Endothelial cell of umbilical vein (primary cell): ENCODE measurements around the gene PANX1. TPM values are rescaled to one million over a fixed set of nuclear protein-coding genes. Genes with fewer than 3 reads are reported as not detected.

ENCODE experiments used
- BruUV-seq: library from RNA; stranded (reverse); fragments of 400-500 nt; replicated peaks from 2 replicates; lab custom pipeline; 2021; lab: Mats Ljungman, UMichigan
- CTCF ChIA-PET: fragments of 300-600, 350-600 bp; sonication (Branson Sonifier 250); formaldehyde crosslinking; loops from one replicate; lab custom pipeline; 2021; ENCODE audit warnings: antibody characterized with exemption, inconsistent platforms; lab: Charles Lee
- POLR2A ChIA-PET: fragments of 300-600, 350-600 bp; sonication (Branson Sonifier 250); formaldehyde crosslinking; loops from one replicate; lab custom pipeline; 2021; ENCODE audit warnings: antibody characterized with exemption, inconsistent platforms; lab: Charles Lee
- DNase-seq: peaks from one replicate; pipeline ENCODE4 v3.0.0-alpha.2; 2011; ENCODE audit warnings: low read depth, low spot score
- FAIRE-seq: peaks from 2 replicates; lab custom pipeline; 2011; peaks lifted over from hg19 to GRCh38; lab: Jason Lieb, UNC
- H2AFZ ChIP-seq: 2 replicates; pipeline ENCODE4 v1.6.0; 2012; ENCODE audit warnings: low read depth, low read length, control low read depth, inconsistent platforms
- H3K27ac ChIP-seq: 2 replicates; pipeline ENCODE4 v1.5.1; 2011; ENCODE audit warnings: low read depth, mild to moderate bottlenecking, control low read depth, low read length, moderate library complexity; ENCODE audit not compliant: insufficient read depth
- H3K27me3 ChIP-seq, 2 experiments: 2 replicates each; pipeline versions ENCODE4 v1.6.0 to v1.6.1; 2011; ENCODE audit warnings: low read length in 2 of 2, mixed read lengths in 1 of 2; ENCODE audit not compliant: control insufficient read depth in 2 of 2, insufficient read depth in 2 of 2
- H3K36me3 ChIP-seq, 2 experiments: 2 replicates in 1 of 2; 3 replicates in 1 of 2; pipeline ENCODE4 v1.5.1; 2011; ENCODE audit warnings: low read length in 2 of 2, mild to moderate bottlenecking in 1 of 2, moderate library complexity in 1 of 2; ENCODE audit not compliant: control insufficient read depth in 2 of 2, insufficient read depth in 2 of 2; ENCODE audit errors: extremely low read depth in 1 of 2
- H3K4me1 ChIP-seq: 3 replicates; pipeline ENCODE4 v1.5.1; 2011; ENCODE audit warnings: mild to moderate bottlenecking, low read length; ENCODE audit not compliant: control insufficient read depth, insufficient read depth; ENCODE audit errors: extremely low read depth
- H3K4me2 ChIP-seq: 2 replicates; pipeline ENCODE4 v1.6.1; 2011; ENCODE audit warnings: low read length, control low read depth, mixed read lengths; ENCODE audit not compliant: insufficient read depth
- H3K4me3 ChIP-seq, 3 experiments: fragments of 200-600 bp in 1 of 3; sonication (generic), shearing (Covaris generic) in 1 of 3; replicated peaks in 1 of 3; 2 replicates each; pipeline ENCODE4 v1.5.1; 2011 to 2016; ENCODE audit warnings: control low read depth in 3 of 3, low read length in 3 of 3, mild to moderate bottlenecking in 2 of 3, inconsistent platforms in 1 of 3, low read depth in 1 of 3, moderate library complexity in 1 of 3; ENCODE audit not compliant: insufficient read depth in 1 of 3
- H3K79me2 ChIP-seq: 2 replicates; pipeline ENCODE4 v1.6.0; 2012; ENCODE audit warnings: low read length, inconsistent platforms; ENCODE audit not compliant: control insufficient read depth, insufficient read depth
- H3K9ac ChIP-seq: replicated peaks from 2 replicates; pipeline ENCODE3; 2011; ENCODE audit warnings: low read length, control low read depth; ENCODE audit not compliant: insufficient read depth; ENCODE audit errors: extremely low read depth
- H3K9me1 ChIP-seq: replicated peaks from 3 replicates; pipeline ENCODE4 v1.6.0; 2011; ENCODE audit warnings: mild to moderate bottlenecking, low read length; ENCODE audit not compliant: control insufficient read depth, insufficient read depth; ENCODE audit errors: extremely low read depth
- H3K9me3 ChIP-seq: replicated peaks from 2 replicates; pipeline ENCODE4 v1.5.1; 2012; ENCODE audit warnings: low read length, inconsistent platforms; ENCODE audit not compliant: control insufficient read depth, insufficient read depth
- H4K20me1 ChIP-seq: replicated peaks from 2 replicates; pipeline ENCODE3; 2011; ENCODE audit warnings: mild to moderate bottlenecking, low read length; ENCODE audit not compliant: control insufficient read depth, insufficient read depth; ENCODE audit errors: extremely low read depth
- CTCF ChIP-seq, 2 donors: IDR thresholded peaks; 1 replicate in 1 of 2; 2 replicates in 1 of 2; pipeline ENCODE4 v1.5.1; 2011; ENCODE audit warnings: low read length in 2 of 2, mild to moderate bottlenecking in 2 of 2, moderate library complexity in 2 of 2, control low read depth in 1 of 2, inconsistent platforms in 1 of 2, low read depth in 1 of 2; ENCODE audit not compliant: insufficient read depth in 1 of 2; ENCODE audit errors: extremely low read depth in 1 of 2
- EZH2 ChIP-seq: IDR thresholded peaks from 2 replicates; pipeline ENCODE4 v1.6.1; 2012; ENCODE audit warnings: borderline replicate concordance, low read depth, mild to moderate bottlenecking, moderate library complexity, low read length, inconsistent platforms; ENCODE audit not compliant: severe bottlenecking
- FOS ChIP-seq: IDR thresholded peaks from 2 replicates; pipeline ENCODE4 v1.6.1; 2011; ENCODE audit warnings: mild to moderate bottlenecking, low read length, moderate library complexity, borderline replicate concordance; ENCODE audit not compliant: insufficient read depth
- MYC ChIP-seq: IDR thresholded peaks from one replicate; pipeline ENCODE4 v1.6.1; 2011; ENCODE audit warnings: mild to moderate bottlenecking, low read depth, low read length
- POLR2A ChIP-seq: IDR thresholded peaks from 2 replicates; pipeline ENCODE4 v1.6.1; 2012; ENCODE audit warnings: low read depth, mild to moderate bottlenecking, control low read depth, low read length
- POLR2AphosphoS5 ChIP-seq: IDR thresholded peaks from 2 replicates; pipeline ENCODE4 v1.6.1; 2012; ENCODE audit warnings: low read depth, mild to moderate bottlenecking, control low read depth, low read length, moderate library complexity; ENCODE audit not compliant: insufficient read depth
- dilution Hi-C: fragments of 300-500 bp; cut with MboI; formaldehyde crosslinking; loops from one replicate; pipeline ENCODE4 v1.15.0; 2019; ENCODE audit warnings: low sequenced_read_pairs; ENCODE audit not compliant: extremely low pct_ligation_motif_present
- intact Hi-C: fragments of 100-400 bp; cut with micrococcal nuclease; formaldehyde crosslinking; loops from one replicate; pipeline ENCODE4 v1.10.0; 2022
- polyA plus RNA-seq, 4 experiments: library from polyadenylated mRNA; depleted of rRNA in 3 of 4; stranded (reverse) in 3 of 4; unstranded in 1 of 4; fragments of >200 nt; gene quantifications; 2 replicates each; pipeline versions ENCODE4 v1.2.1 to v1.2.3, GENCODE V29; 2011 to 2012; ENCODE audit warnings: missing spikeins in 1 of 4
- total RNA-seq: library from RNA; stranded (reverse); gene quantifications from 2 replicates; pipeline ENCODE4 v1.2.3, GENCODE V29; 2021
- TF ChIP-seq, protein P1 (sequence below): IDR thresholded peaks from 2 replicates; pipeline ENCODE4 v1.6.1; 2011; ENCODE audit not compliant: insufficient read depth, insufficient read length

PANX1 gene
- total and polyA plus RNA-seq, 2 donors (not counting 3 experiments of a cell fraction or from before 2014, with no cell fraction given), result 9.5 to 20.9 TPM

GRCh38 chr11:94141511-94142307 is 13.1 kb downstream of the PANX1 start:
- Histone ChIP-seq H3K9me1 (no peaks in the 10 kb centered on the region), H3K27me3 (no peaks in the 10 kb centered on the region), H3K36me3 (no peaks in the 10 kb centered on the region), H3K4me1 (peaks cover 29% of the 10 kb centered on the region), H3K79me2 (peaks cover 81% of the 10 kb centered on the region), H3K4me3 (no peak overlapping the region), H2AFZ (no peak overlapping the region), H4K20me1 (no peaks in the 10 kb centered on the region), H3K9me3 (no peaks in the 10 kb centered on the region), H3K4me2 (peak overlapping the region; percentile 64), H3K27ac (peak overlapping the region; percentile 68), H3K9ac (peak overlapping the region; percentile 8)
- FAIRE-seq (peak; percentile 12), DNase-seq (peak; percentile 20)
- dilution Hi-C loops (no loop called here), intact Hi-C loops (loop anchor here (1.0 kb wide), 1 partner anchor 11 kb away; no protein-coding TSS in a partner anchor)
- TF ChIP-seq FOS (no peak), POLR2AphosphoS5 (peak; percentile 19), EZH2 (no peak), POLR2A (no peak), CTCF (IDR thresholded peaks at IDR 0.05; ENCODE audit: extremely low read depth in 1 of 2, insufficient read depth in 1 of 2, low read depth in 1 of 2, low read length in 2 of 2) (no peak), MYC (no peak)
- TF ChIP-seq, protein P1, sequence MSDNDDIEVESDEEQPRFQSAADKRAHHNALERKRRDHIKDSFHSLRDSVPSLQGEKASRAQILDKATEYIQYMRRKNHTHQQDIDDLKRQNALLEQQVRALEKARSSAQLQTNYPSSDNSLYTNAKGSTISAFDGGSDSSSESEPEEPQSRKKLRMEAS, result no peak
- CTCF ChIA-PET, result interaction anchor here (0.8 to 2.1 kb wide), 3 partner anchors 13 to 42 kb away, joined by 4 to 11 read pairs (median 5); partner anchors contain the start of gene PANX1
- POLR2A ChIA-PET, result interaction anchor here (1.3 kb wide), 1 partner anchor 13 kb away, joined by 3 read pairs; the partner anchor contains the start of gene PANX1
- no TSS peak for BruUV-seq
